IMR-90 (cell line): ENCODE results near the gene SETD2. TPM values are rescaled to one million over a fixed set of nuclear protein-coding genes. Genes with fewer than 3 reads are reported as not detected.

ENCODE experiments used
- ATAC-seq: fragments of 200-7000 bp; cut with Tn5 transposase; 2 replicates; pipeline ENCODE4 v1.9.1; 2020; ENCODE audit warnings: low read depth, mild to moderate bottlenecking, moderate library complexity
- BruUV-seq: library from RNA; stranded (reverse); fragments of 400-500 nt; replicated peaks from 2 replicates; lab custom pipeline; 2021; lab: Mats Ljungman, UMichigan
- CTCF ChIA-PET: fragments of 300-600 bp; formaldehyde crosslinking; extraction: SDS; loops from one replicate; lab custom pipeline; 2021; ENCODE audit warnings: antibody characterized with exemption; lab: Yijun Ruan, JAX
- POLR2A ChIA-PET: fragments of 300-600 bp; sonication (Branson Sonifier 250); formaldehyde crosslinking; loops from one replicate; lab custom pipeline; 2022; ENCODE audit warnings: antibody characterized with exemption; ENCODE audit not compliant: unreplicated experiment; lab: Charles Lee
- DNase-seq: peaks from one replicate; pipeline ENCODE4 v3.0.0; 2013
- H2AFZ ChIP-seq: replicated peaks from 2 replicates; pipeline ENCODE3; 2013; ENCODE audit warnings: low read length, mild to moderate bottlenecking; ENCODE audit not compliant: poor library complexity
- H2AK5ac ChIP-seq: 2 replicates; pipeline ENCODE4 v1.6.1; 2013; ENCODE audit warnings: low read depth, low read length, inconsistent platforms
- H2AK9ac ChIP-seq: replicated peaks from 2 replicates; pipeline ENCODE3; 2013; ENCODE audit warnings: mild to moderate bottlenecking, low read depth, low read length, moderate library complexity; ENCODE audit not compliant: poor library complexity
- H2BK120ac ChIP-seq: 2 replicates; pipeline ENCODE4 v1.6.1; 2013; ENCODE audit warnings: low read depth, low read length, inconsistent platforms
- H2BK15ac ChIP-seq: 3 replicates; pipeline ENCODE4 v1.6.1; 2013; ENCODE audit warnings: low read depth, low read length, inconsistent platforms
- H2BK20ac ChIP-seq: 2 replicates; pipeline ENCODE4 v1.6.1; 2013; ENCODE audit warnings: low read depth, mild to moderate bottlenecking, inconsistent platforms, low read length, moderate library complexity
- H2BK5ac ChIP-seq: 2 replicates; pipeline ENCODE4 v1.6.1; 2013; ENCODE audit warnings: mild to moderate bottlenecking, low read depth, low read length, inconsistent platforms; ENCODE audit not compliant: poor library complexity, severe bottlenecking
- H3K14ac ChIP-seq: replicated peaks from 2 replicates; pipeline ENCODE4 v1.6.1; 2013; ENCODE audit warnings: low read depth, low read length, inconsistent platforms
- H3K18ac ChIP-seq: 2 replicates; pipeline ENCODE4 v1.6.1; 2013; ENCODE audit warnings: low read depth, low read length, control low read depth
- H3K23ac ChIP-seq: 2 replicates; pipeline ENCODE4 v1.6.1; 2013; ENCODE audit warnings: low read depth, low read length, inconsistent platforms
- H3K27ac ChIP-seq: 2 replicates; pipeline ENCODE4 v1.5.1; 2013; ENCODE audit warnings: mild to moderate bottlenecking, control low read depth, low read length; ENCODE audit not compliant: insufficient read depth
- H3K27me3 ChIP-seq: 2 replicates; pipeline ENCODE4 v1.6.1; 2013; ENCODE audit warnings: low read length; ENCODE audit not compliant: control insufficient read depth, insufficient read depth
- H3K36me3 ChIP-seq: 2 replicates; pipeline ENCODE4 v1.6.1; 2013; ENCODE audit warnings: low read length, mixed read lengths; ENCODE audit not compliant: control insufficient read depth, insufficient read depth
- H3K4ac ChIP-seq: 2 replicates; pipeline ENCODE4 v1.6.1; 2013; ENCODE audit warnings: low read depth, low read length, inconsistent platforms
- H3K4me1 ChIP-seq: 2 replicates; pipeline ENCODE4 v1.6.1; 2013; ENCODE audit warnings: low read length, mixed read lengths; ENCODE audit not compliant: control insufficient read depth, insufficient read depth
- H3K4me2 ChIP-seq: 2 replicates; pipeline ENCODE4 v1.6.1; 2013; ENCODE audit warnings: low read depth, mild to moderate bottlenecking, control low read depth, low read length, moderate library complexity
- H3K4me3 ChIP-seq: 2 replicates; pipeline ENCODE4 v1.5.1; 2013; ENCODE audit warnings: low read depth, mild to moderate bottlenecking, control low read depth, low read length, moderate library complexity; ENCODE audit not compliant: insufficient read depth
- H3K56ac ChIP-seq: 2 replicates; pipeline ENCODE4 v1.6.1; 2013; ENCODE audit warnings: low read length, inconsistent platforms; ENCODE audit not compliant: insufficient read depth; ENCODE audit errors: extremely low read depth
- H3K79me1 ChIP-seq, 2 experiments: 2 replicates each; pipeline ENCODE4 v1.6.1; 2013; ENCODE audit warnings: low read length in 2 of 2, inconsistent platforms in 1 of 2, low read depth in 1 of 2
- H3K9ac ChIP-seq: 2 replicates; pipeline ENCODE4 v1.6.1; 2013; ENCODE audit warnings: low read depth, low read length, control low read depth
- H3K9me1 ChIP-seq: 2 replicates; pipeline ENCODE4 v1.6.1; 2013; ENCODE audit warnings: low read length, inconsistent platforms; ENCODE audit not compliant: insufficient read depth
- H3K9me3 ChIP-seq: 2 replicates; pipeline ENCODE4 v1.6.1; 2013; ENCODE audit warnings: low read length; ENCODE audit not compliant: control insufficient read depth, insufficient read depth
- H4K20me1 ChIP-seq: 2 replicates; pipeline ENCODE4 v1.6.1; 2013; ENCODE audit warnings: low read length, inconsistent platforms; ENCODE audit not compliant: insufficient read depth
- H4K5ac ChIP-seq: 2 replicates; pipeline ENCODE4 v1.6.1; 2013; ENCODE audit warnings: mild to moderate bottlenecking, low read depth, low read length, control low read depth
- H4K8ac ChIP-seq, 2 experiments: 2 replicates each; pipeline ENCODE4 v1.6.1; 2013; ENCODE audit warnings: low read depth in 2 of 2, low read length in 2 of 2, control low read depth in 1 of 2, inconsistent platforms in 1 of 2
- H4K91ac ChIP-seq: 2 replicates; pipeline ENCODE4 v1.6.1; 2013; ENCODE audit warnings: low read depth, low read length, inconsistent platforms; ENCODE audit not compliant: insufficient read depth
- CEBPB ChIP-seq: IDR thresholded peaks from 2 replicates; pipeline ENCODE4 v1.6.1; 2012; ENCODE audit warnings: low read depth, low read length, improper control_type of control experiment
- CTCF ChIP-seq: conservative IDR thresholded peaks from 2 replicates; pipeline ENCODE4 v1.5.1; 2012; ENCODE audit warnings: mild to moderate bottlenecking, low read depth, low read length, improper control_type of control experiment
- NFE2L2 ChIP-seq: fragments of 150-350 bp; IDR thresholded peaks from 2 replicates; pipeline ENCODE4 v1.6.1; 2016; ENCODE audit warnings: low read depth, mild to moderate bottlenecking, low read length
- POLR2A ChIP-seq: IDR thresholded peaks from 2 replicates; pipeline ENCODE4 v1.6.1; 2012; ENCODE audit warnings: mild to moderate bottlenecking, low read depth, low read length
- RAD21 ChIP-seq: IDR thresholded peaks from 2 replicates; pipeline ENCODE4 v1.6.1; 2012; ENCODE audit warnings: low read length, improper control_type of control experiment
- dilution Hi-C: fragments of 300-500 bp; cut with HindIII; formaldehyde crosslinking; loops from one replicate; pipeline ENCODE4 v1.14.3; 2018; ENCODE audit warnings: low sequenced_read_pairs; ENCODE audit not compliant: unreplicated experiment
- in situ Hi-C: fragments of 300-500 bp; cut with MboI; formaldehyde crosslinking; loops from 3 replicates; pipeline ENCODE4 v1.14.3; 2019; ENCODE audit warnings: low sequenced_read_pairs, inconsistent platforms, mixed read lengths
- intact Hi-C: fragments of 100-400 bp; cut with micrococcal nuclease; formaldehyde crosslinking; loops from 2 replicates; pipeline ENCODE4 v1.10.0; 2022
- polyA plus RNA-seq, 3 experiments: library from polyadenylated mRNA; depleted of rRNA; stranded (reverse); fragments of >200 nt; gene quantifications; 2 replicates each; pipeline ENCODE4 v1.2.3, GENCODE V29; 2012; ENCODE audit warnings: low replicate concordance in 1 of 3
- total RNA-seq: library from RNA; depleted of rRNA; stranded (reverse); fragments of >200 nt; gene quantifications from 2 replicates; pipeline ENCODE4 v1.2.3, GENCODE V29; 2012

Gene SETD2
- total and polyA plus RNA-seq, 2 of the 4 experiments (the other 2 are of a cell fraction): 18.3 to 20.1 TPM

GRCh38 chr3:47047673-47048072 lies 116.2 kb downstream of the SETD2 start:
- no TSS peak for BruUV-seq
- intact Hi-C loops (no loop called here), in situ Hi-C loops (no loop called here), dilution Hi-C loops (no loop called here)
- Histone ChIP-seq H3K4ac (no peak overlapping the region), H2AK5ac (no peak overlapping the region), H3K23ac (no peak overlapping the region), H3K56ac (no peak overlapping the region), H4K8ac (no peak overlapping the region), H2BK20ac (no peak overlapping the region), H3K27me3 (no peaks in the 10 kb centered on the region), H3K9me1 (no peaks in the 10 kb centered on the region), H2AFZ (no peak overlapping the region), H3K9ac (no peak overlapping the region), H3K4me2 (no peak overlapping the region), H3K14ac (no peak overlapping the region), H2BK120ac (no peak overlapping the region), H4K5ac (no peak overlapping the region), H3K4me1 (no peaks in the 10 kb centered on the region), H3K36me3 (peaks cover 8% of the 10 kb centered on the region), H4K20me1 (peaks cover 4% of the 10 kb centered on the region; the same call in 1 of the 2 replicates), H3K18ac (no peak overlapping the region), H3K4me3 (no peak overlapping the region), H3K79me1 (peaks cover 15 to 48% of the 10 kb centered on the region in 2 experiments; a peak in 3 of 4 replicates), H3K9me3 (no peaks in the 10 kb centered on the region), H2BK15ac (no peak overlapping the region), H4K91ac (no peak overlapping the region), H3K27ac (no peak overlapping the region), H2BK5ac (no peak overlapping the region), H2AK9ac (no peak overlapping the region)
- POLR2A ChIA-PET: no interaction called here
- CTCF ChIA-PET: no interaction called here
- TF ChIP-seq NFE2L2 (no peak), CTCF (no peak), POLR2A (no peak), RAD21 (no peak), CEBPB (0 out of 2 replicates have a peak, but pooled peaks have one; percentile 5)
- no peak for DNase-seq
- ATAC-seq: no peak
